ENCODE results near the gene PDZRN4. TPM values are rescaled to one million over a fixed set of nuclear protein-coding genes. Genes with fewer than 3 reads are reported as not detected.

The PDZRN4 gene
- total RNA-seq, 1 donor from 2014 or later, result 1.5 TPM

- H3K27ac Mint-ChIP-seq (ENCODE audit: unreplicated experiment), result no peak overlapping the region
- no peak for DNase-seq
- H3K36me3 Mint-ChIP-seq (ENCODE audit: unreplicated experiment), result no peaks in the 10 kb centered on the region
- no peak overlapping the region for H3K4me3 Mint-ChIP-seq (ENCODE audit: unreplicated experiment)
- no peaks in the 10 kb centered on the region for H3K27me3 Mint-ChIP-seq (ENCODE audit: unreplicated experiment)
- H3K9me3 Mint-ChIP-seq (ENCODE audit: unreplicated experiment), result no peaks in the 10 kb centered on the region
- no peak for TF ChIP-seq CTCF (IDR thresholded peaks at IDR 0.05; ENCODE audit: partially characterized antibody, unreplicated experiment)
- peaks cover 12% of the 10 kb centered on the region for H3K4me1 Mint-ChIP-seq (ENCODE audit: low read depth, unreplicated experiment)
These were observed 321.3 kb downstream of the PDZRN4 start for GRCh38 chr12:41509271-41510055.

- Mint-ChIP-seq H3K36me3 (ENCODE audit: unreplicated experiment) (no peaks in the 10 kb centered on the region), H3K4me3 (ENCODE audit: unreplicated experiment) (no peak overlapping the region), H3K4me1 (ENCODE audit: low read depth, unreplicated experiment) (peaks cover 14% of the 10 kb centered on the region), H3K9me3 (ENCODE audit: unreplicated experiment) (no peaks in the 10 kb centered on the region), H3K27me3 (ENCODE audit: unreplicated experiment) (no peaks in the 10 kb centered on the region), H3K27ac (ENCODE audit: unreplicated experiment) (no peak overlapping the region)
- no peak for TF ChIP-seq CTCF (IDR thresholded peaks at IDR 0.05; ENCODE audit: partially characterized antibody, unreplicated experiment)
- DNase-seq, result no peak
These were observed 322.4 kb downstream of the PDZRN4 start for GRCh38 chr12:41510470-41510869.

- DNase-seq, result no peak
- no peak overlapping the region for H3K4me3 Mint-ChIP-seq (ENCODE audit: unreplicated experiment)
- no peak for TF ChIP-seq CTCF (IDR thresholded peaks at IDR 0.05; ENCODE audit: partially characterized antibody, unreplicated experiment)
- no peaks in the 10 kb centered on the region for H3K36me3 Mint-ChIP-seq (ENCODE audit: unreplicated experiment)
- no peaks in the 10 kb centered on the region for H3K27me3 Mint-ChIP-seq (ENCODE audit: unreplicated experiment)
- H3K4me1 Mint-ChIP-seq (ENCODE audit: low read depth, unreplicated experiment), result peaks cover 14% of the 10 kb centered on the region
- H3K9me3 Mint-ChIP-seq (ENCODE audit: unreplicated experiment), result no peaks in the 10 kb centered on the region
- H3K27ac Mint-ChIP-seq (ENCODE audit: unreplicated experiment), result no peak overlapping the region
These were observed 323.1 kb downstream of the PDZRN4 start for GRCh38 chr12:41511247-41511646.

GRCh38 chr12:41512497-41512896 lies 324.4 kb downstream of the PDZRN4 start:
- Mint-ChIP-seq H3K4me3 (ENCODE audit: unreplicated experiment) (no peak overlapping the region), H3K9me3 (ENCODE audit: unreplicated experiment) (no peaks in the 10 kb centered on the region), H3K27me3 (ENCODE audit: unreplicated experiment) (no peaks in the 10 kb centered on the region), H3K36me3 (ENCODE audit: unreplicated experiment) (no peaks in the 10 kb centered on the region), H3K27ac (ENCODE audit: unreplicated experiment) (no peak overlapping the region), H3K4me1 (ENCODE audit: low read depth, unreplicated experiment) (peaks cover 14% of the 10 kb centered on the region)
- no peak for DNase-seq
- TF ChIP-seq CTCF (IDR thresholded peaks at IDR 0.05; ENCODE audit: partially characterized antibody, unreplicated experiment), result no peak

GRCh38 chr12:41514021-41514777 lies 326.1 kb downstream of the PDZRN4 start:
- DNase-seq, result no peak
- H3K4me3 Mint-ChIP-seq (ENCODE audit: unreplicated experiment), result no peak overlapping the region
- no peak for TF ChIP-seq CTCF (IDR thresholded peaks at IDR 0.05; ENCODE audit: partially characterized antibody, unreplicated experiment)

More at GRCh38 chr12:41514021-41514777, 326.1 kb downstream of the PDZRN4 start:
- Mint-ChIP-seq H3K9me3 (ENCODE audit: unreplicated experiment) (no peaks in the 10 kb centered on the region), H3K27ac (ENCODE audit: unreplicated experiment) (no peak overlapping the region), H3K4me1 (ENCODE audit: low read depth, unreplicated experiment) (peaks cover 14% of the 10 kb centered on the region), H3K36me3 (ENCODE audit: unreplicated experiment) (no peaks in the 10 kb centered on the region), H3K27me3 (ENCODE audit: unreplicated experiment) (no peaks in the 10 kb centered on the region)
